Measurements from ENCODE around the gene PI16.
A peak's percentile ranks its signal among the peaks of the same experiment; 100 is the strongest.

- peak; percentile 29; the same call in 1 of the 2 replicates for TF ChIP-seq POLR2AphosphoS5 (IDR thresholded peaks at IDR 0.05; ENCODE audit: low read depth, low read length)
- TF ChIP-seq TAF1 (IDR thresholded peaks at IDR 0.05; ENCODE audit: borderline replicate concordance, insufficient read depth, low read length), result no peak
Observed at GRCh38 chr6:36973647-36974046, 19.1 kb downstream of the PI16 start.
